T-helper 1 cell treated with Interleukin-12 subunit alpha and Interleukin-12 subunit beta and Interleukin-4 antibody, amounts not matched to agents 30 μg/mL and 1 μg/mL, for 36 hours (primary cell): Measurements from ENCODE around the gene MX2.
"Not testable (repeated sequence)": the region's sequence is repeated elsewhere in the genome, so short reads cannot be mapped to it uniquely, and the experiment has no call there.

Experiments used
- H3K27ac Mint-ChIP-seq: one replicate; pipeline ENCODE4 v1.8.0; 2021; ENCODE audit warnings: mild to moderate bottlenecking, mixed read lengths
- H3K27me3 Mint-ChIP-seq: one replicate; pipeline ENCODE4 v1.8.0; 2021; ENCODE audit warnings: low read depth, mixed read lengths
- H3K36me3 Mint-ChIP-seq: one replicate; pipeline ENCODE4 v1.8.0; 2021; ENCODE audit warnings: low read depth, mixed read lengths
- H3K4me1 Mint-ChIP-seq: one replicate; pipeline ENCODE4 v1.8.0; 2021; ENCODE audit warnings: low read depth, mixed read lengths
- H3K4me3 Mint-ChIP-seq: one replicate; pipeline ENCODE4 v1.8.0; 2021; ENCODE audit warnings: mild to moderate bottlenecking, moderate library complexity, mixed read lengths
- H3K9me3 Mint-ChIP-seq: one replicate; pipeline ENCODE4 v1.8.0; 2021; ENCODE audit warnings: mixed read lengths

The MX2 gene, protein sequence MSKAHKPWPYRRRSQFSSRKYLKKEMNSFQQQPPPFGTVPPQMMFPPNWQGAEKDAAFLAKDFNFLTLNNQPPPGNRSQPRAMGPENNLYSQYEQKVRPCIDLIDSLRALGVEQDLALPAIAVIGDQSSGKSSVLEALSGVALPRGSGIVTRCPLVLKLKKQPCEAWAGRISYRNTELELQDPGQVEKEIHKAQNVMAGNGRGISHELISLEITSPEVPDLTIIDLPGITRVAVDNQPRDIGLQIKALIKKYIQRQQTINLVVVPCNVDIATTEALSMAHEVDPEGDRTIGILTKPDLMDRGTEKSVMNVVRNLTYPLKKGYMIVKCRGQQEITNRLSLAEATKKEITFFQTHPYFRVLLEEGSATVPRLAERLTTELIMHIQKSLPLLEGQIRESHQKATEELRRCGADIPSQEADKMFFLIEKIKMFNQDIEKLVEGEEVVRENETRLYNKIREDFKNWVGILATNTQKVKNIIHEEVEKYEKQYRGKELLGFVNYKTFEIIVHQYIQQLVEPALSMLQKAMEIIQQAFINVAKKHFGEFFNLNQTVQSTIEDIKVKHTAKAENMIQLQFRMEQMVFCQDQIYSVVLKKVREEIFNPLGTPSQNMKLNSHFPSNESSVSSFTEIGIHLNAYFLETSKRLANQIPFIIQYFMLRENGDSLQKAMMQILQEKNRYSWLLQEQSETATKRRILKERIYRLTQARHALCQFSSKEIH

DNA sequence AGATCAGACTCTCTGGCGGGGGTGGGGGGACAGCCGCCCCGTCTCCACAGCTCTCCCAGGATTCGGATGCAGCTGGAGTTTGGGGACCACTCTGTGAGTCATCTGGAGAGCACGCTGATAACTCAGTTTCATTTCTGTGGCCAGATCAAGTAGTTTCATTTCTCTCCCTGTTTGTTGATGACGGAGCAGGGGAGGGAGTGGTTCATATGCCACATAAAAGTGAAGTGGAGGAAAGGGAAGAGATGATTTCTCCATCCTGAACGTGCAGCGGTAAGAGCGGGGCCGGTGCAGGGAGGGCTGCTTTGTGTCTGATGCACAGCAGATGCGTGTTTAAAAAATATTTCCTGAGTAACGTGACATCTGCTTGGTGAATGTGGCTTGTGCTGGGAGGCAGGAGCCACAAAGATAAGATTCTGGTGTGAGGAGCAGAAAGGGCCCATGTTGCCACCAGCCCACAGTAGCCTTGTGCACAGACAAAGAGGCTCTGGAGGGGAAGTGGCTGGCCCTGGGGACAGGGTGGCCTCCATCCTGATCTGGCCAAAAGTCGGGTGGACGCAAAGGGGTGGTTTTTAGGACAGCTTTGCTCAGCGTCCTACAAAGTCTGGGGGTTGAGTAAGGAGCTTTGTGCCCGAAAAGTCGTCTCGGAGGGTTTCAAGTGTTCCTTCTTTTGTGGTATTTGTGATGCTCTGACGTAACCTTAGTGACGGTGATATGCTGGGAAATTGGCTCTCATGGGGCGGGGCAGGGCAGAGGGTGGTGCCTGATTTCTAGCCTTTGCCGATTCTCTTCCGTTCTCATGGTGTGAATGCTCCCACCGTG is at the start of gene MX2:
Gene MX2, plus strand, starts transcription at position 242 of the 819 bp plus-strand sequence. CDS start 14,880 bp downstream, outside the sequence.
- H3K27ac Mint-ChIP-seq: peak within 1 kb of the TSS; percentile 99
- H3K9me3 Mint-ChIP-seq: no peaks in the 10 kb centered on the region
- H3K4me1 Mint-ChIP-seq: peaks cover 54% of the 10 kb centered on the region
- peak within 1 kb of the TSS; percentile 93 for H3K4me3 Mint-ChIP-seq
- no peaks in the 10 kb centered on the region for H3K27me3 Mint-ChIP-seq
- peaks cover 32% of the 10 kb centered on the region for H3K36me3 Mint-ChIP-seq

DNA sequence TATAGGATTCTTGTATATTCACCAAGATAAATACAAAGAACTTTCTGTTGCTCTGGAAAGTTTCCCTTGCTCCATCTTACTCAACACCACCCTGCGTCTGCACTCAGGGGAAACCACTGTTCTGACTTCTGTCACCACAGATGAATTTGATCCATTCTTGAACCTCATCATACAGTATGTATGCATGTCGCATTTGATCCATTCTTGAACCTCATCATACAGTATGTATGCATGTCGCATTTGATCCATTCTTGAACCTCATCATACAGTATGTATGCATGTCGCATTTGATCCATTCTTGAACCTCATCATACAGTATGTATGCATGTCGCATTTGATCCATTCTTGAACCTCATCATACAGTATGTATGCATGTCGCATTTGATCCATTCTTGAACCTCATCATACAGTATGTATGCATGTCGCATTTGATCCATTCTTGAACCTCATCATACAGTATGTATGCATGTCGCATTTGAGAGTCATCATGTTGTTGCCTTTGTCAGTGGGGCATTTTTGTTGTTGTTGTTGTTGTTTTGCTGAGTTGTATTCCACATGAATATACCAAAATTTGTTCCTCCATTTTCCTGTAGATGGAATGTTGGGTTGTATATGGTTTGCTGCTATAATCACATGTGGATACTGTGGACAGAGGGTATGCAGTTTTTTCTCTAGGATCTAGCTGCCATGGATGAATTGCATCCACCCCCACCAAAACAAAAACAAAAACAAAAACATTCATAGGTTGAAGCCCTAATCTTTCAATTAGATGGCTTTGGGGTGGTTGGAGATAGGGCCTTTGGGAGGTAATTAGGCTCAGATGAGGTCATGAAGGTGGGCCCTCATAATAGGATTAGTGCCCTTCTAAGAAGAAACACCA is 48.3 kb upstream of the MX2 start:
- peaks cover 62% of the 10 kb centered on the region for H3K27me3 Mint-ChIP-seq
- H3K36me3 Mint-ChIP-seq, H3K4me1 Mint-ChIP-seq, H3K27ac Mint-ChIP-seq, H3K9me3 Mint-ChIP-seq, H3K4me3 Mint-ChIP-seq: not testable (repeated sequence)

DNA sequence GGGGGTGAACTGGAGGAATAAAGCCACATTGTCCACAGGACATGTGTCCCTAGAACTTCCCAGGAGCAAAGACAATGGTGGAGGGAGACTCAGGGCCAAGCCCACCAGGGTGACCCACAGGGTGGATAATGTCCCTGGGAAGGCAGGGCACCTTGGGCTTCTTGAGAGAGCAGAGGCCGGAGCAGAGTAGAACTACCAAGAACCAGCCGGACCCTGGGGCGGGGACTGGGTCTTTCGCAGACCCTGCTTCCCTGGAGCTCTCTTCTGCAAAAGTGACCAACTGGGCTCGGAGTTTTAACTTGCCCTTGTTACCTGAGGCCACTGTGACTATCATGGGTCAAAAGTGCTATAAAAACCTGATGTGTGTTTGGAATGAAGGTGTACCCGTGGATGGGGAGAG is 46.1 kb upstream of the MX2 start:
- H3K27ac Mint-ChIP-seq: no peak overlapping the region

DNA sequence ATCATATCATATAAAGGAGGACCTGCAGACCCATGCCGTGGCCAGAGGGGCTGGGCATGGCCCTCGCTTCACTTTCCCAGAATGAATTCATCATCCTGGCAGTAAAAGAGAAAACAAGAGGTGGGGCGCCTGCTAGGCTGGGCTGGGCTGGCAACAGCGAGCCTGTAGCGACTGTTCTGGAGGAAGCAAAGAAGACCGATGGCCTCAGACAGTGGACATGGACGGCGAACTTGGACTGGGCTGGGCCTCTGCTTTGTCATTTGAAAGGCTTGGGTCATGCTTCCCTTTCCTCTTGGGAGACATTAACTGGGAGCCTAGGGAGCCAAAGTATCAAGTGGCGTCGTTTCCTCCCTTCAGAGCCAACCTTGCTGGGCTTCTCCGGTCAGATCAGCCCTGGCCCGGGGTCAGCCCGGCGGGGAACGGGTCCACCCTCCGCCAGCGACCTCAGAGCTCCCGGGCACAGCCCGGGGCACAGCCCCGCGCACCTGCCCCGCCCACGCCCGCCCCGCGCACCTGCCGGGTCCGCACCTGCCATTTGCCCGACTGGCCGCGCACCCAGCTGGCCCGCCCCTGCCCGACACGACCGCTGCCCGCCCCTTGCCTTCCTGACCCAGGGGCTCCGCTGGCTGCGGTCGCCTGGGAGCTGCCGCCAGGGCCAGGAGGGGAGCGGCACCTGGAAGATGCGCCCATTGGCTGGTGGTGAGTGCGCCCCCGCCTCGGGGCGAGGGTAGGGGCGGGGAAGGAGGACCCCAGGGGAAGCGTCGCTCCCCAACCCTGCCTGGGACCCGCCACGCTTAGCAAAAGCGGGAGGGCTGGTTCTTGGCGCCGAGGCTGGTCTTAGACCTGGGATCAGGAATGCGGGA is 45.4 kb upstream of the MX2 start, which contains the start of gene FAM3B:
Gene FAM3B, plus strand, starts transcription at position 602 of the 863 bp plus-strand sequence. Its CDS starts 79 bp downstream, at position 681.
- H3K9me3 Mint-ChIP-seq: no peaks in the 10 kb centered on the region
- H3K27me3 Mint-ChIP-seq: peaks cover 57% of the 10 kb centered on the region
- H3K27ac Mint-ChIP-seq: no peak within 1 kb of the TSS
- H3K4me3 Mint-ChIP-seq: no peak within 1 kb of the TSS
- H3K4me1 Mint-ChIP-seq: peaks cover under 1% of the 10 kb centered on the region
- H3K36me3 Mint-ChIP-seq: no peaks in the 10 kb centered on the region

More for the DNA sequence above, 46.1 kb upstream of the MX2 start:
- Mint-ChIP-seq H3K27me3 (peaks cover 55% of the 10 kb centered on the region), H3K4me3 (no peak overlapping the region), H3K9me3 (no peaks in the 10 kb centered on the region), H3K4me1 (no peaks in the 10 kb centered on the region), H3K36me3 (no peaks in the 10 kb centered on the region)

DNA sequence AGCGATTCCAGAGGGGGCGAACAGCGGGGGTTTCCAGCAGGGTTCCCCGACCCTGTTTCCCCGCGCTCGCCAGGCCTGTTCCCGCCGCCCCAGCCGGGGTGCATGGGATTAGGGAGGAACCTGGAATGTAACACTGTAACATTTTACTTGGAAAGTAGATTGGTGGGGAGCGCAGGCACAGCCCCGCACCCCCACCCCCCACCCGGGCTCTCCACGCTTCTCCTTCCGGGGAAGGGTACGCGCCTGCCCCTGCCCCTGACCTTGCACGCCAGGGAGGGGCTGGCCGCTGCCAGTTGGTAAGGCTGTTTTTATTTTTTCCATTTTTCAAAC is 44.8 kb upstream of the MX2 start:
- H3K9me3 Mint-ChIP-seq: no peaks in the 10 kb centered on the region
- peaks cover 5% of the 10 kb centered on the region for H3K4me1 Mint-ChIP-seq
- H3K4me3 Mint-ChIP-seq: no peak overlapping the region
- H3K27me3 Mint-ChIP-seq: peaks cover 58% of the 10 kb centered on the region
- H3K36me3 Mint-ChIP-seq: no peaks in the 10 kb centered on the region
- no peak overlapping the region for H3K27ac Mint-ChIP-seq

DNA sequence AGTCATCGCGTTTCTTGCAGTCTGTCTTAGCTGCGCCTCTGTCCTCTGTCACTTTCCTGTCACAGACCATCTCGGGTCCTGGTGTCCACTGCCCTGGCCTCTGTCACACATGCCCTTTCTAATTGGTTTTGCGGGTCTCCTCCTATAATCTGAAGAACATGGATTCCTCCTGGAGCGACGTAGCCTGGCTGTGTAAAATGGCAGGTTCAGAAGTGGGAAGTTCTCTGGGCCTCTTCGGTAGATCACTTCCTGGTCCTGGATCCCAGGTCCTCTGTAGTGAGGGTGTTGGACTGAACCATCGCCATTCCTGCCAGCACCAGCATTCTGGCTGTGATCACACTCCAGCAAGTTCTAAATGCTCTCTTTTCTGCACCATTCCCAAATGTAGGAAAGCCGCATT is 44.4 kb upstream of the MX2 start:
- H3K4me3 Mint-ChIP-seq: no peak overlapping the region
- peaks cover 57% of the 10 kb centered on the region for H3K27me3 Mint-ChIP-seq
- H3K27ac Mint-ChIP-seq: no peak overlapping the region
- H3K36me3 Mint-ChIP-seq: no peaks in the 10 kb centered on the region
- no peaks in the 10 kb centered on the region for H3K9me3 Mint-ChIP-seq
- peaks cover 5% of the 10 kb centered on the region for H3K4me1 Mint-ChIP-seq

DNA sequence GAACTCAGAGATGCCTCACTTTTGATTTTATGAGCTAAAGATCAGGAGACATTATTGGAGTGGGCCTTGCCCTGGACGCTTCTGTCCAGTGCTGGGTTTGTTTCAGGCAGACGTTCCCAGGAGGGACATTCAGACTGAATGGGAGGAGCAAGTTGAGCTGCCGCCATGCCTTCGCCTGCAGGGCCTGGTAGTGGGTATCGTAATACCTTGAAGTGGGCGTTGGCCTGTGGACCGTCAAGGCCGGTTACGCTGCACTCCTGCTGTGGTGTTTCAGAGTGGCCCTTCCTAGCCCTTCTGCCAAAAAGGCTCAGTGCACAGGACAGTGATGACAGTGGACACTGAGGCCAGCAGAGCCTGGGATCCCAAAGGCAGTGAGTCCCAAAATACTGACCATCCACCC is 43.6 kb upstream of the MX2 start:
- Mint-ChIP-seq H3K36me3 (no peaks in the 10 kb centered on the region), H3K4me1 (peaks cover 5% of the 10 kb centered on the region), H3K27ac (no peak overlapping the region), H3K4me3 (no peak overlapping the region), H3K9me3 (no peaks in the 10 kb centered on the region), H3K27me3 (peaks cover 53% of the 10 kb centered on the region)

DNA sequence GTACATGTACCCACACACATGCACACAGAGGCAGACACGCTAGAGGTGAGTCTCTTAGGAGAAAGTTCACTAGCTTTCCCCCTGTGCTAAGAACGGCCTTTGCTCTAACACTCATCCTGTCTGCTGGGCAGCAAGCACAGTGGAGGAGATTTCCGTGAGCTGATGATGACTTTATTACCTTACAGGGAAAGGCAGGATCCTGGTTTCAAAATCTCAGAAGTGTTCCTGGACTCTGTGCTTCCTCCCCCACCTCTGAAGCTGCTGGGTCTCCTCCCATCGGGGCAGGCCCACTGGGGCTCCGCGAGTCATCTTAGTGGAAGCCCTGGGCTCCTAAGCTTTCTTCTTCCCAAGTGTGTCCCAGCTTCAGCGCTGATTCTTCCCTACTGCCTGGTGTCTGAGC is 42.6 kb upstream of the MX2 start:
- Mint-ChIP-seq H3K9me3 (no peaks in the 10 kb centered on the region), H3K4me1 (peaks cover 5% of the 10 kb centered on the region), H3K27me3 (peaks cover 49% of the 10 kb centered on the region), H3K4me3 (no peak overlapping the region), H3K27ac (no peak overlapping the region), H3K36me3 (no peaks in the 10 kb centered on the region)

DNA sequence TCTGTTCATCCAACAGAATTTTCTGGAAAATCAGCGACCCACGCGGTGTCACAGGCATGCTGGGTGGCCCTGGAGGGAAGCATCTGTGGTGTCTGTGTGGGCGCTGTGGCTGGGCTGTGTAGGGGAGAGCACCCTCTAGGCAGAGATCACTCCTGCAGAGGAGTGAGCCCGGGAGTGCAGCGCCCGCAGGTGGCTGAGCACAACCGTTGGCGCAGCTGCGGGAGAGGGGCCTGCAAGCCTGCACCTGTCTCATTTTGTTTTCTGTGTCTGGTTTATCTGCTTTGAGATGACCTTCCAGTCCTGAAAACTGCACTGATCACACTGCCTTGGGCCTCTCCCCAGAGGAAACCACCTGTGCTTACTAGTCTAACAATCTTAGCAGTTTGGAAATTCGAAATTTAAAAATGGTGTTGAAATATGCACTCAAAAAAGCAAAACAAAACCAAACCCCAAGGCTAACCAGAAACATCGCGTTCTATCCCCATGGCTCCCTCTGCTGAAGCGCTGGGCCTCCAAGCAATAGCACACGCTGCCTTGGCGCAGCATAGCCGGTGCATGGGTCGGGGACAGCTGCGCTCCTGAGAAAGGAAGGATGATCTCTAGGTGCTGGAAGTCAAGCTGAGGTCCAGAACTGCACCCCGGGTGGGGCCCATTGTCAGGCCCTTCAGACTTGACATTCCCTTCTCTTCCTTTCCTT is 40.5 kb upstream of the MX2 start:
- Mint-ChIP-seq H3K36me3 (no peaks in the 10 kb centered on the region), H3K9me3 (no peaks in the 10 kb centered on the region), H3K4me1 (peaks cover 5% of the 10 kb centered on the region), H3K27me3 (peaks cover 28% of the 10 kb centered on the region), H3K27ac (no peak overlapping the region), H3K4me3 (no peak overlapping the region)

DNA sequence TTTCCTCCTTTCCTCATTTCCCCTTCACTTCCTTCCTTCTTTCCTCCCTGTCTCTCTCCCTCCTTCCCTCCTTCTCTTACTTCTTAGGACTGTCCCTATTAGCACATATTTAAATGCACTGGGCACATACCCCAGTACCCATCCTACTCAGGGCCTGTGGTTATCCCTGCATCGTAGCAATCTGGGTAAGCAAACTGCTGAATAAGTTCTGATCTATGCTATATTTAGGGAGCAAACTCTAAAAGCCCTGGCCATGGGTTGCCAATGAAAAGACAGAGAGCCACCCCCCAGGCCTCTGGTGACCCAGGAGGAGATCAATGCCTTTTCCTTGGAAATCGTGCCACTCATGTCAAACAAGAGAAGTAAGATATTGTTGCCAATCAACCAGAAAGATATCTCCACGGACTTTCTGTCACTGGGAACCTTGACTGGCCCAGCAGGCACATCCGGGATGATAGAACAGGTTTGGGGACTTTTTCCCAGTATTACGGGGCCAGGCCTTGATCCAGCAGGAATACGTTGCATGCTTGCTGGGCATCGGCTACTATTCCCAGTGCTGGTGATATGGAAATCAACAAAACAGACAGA is 39.8 kb upstream of the MX2 start:
- Mint-ChIP-seq H3K9me3 (no peaks in the 10 kb centered on the region), H3K27me3 (peaks cover 27% of the 10 kb centered on the region), H3K36me3 (no peaks in the 10 kb centered on the region), H3K4me1 (peaks cover 5% of the 10 kb centered on the region), H3K27ac (no peak overlapping the region), H3K4me3 (no peak overlapping the region)

DNA sequence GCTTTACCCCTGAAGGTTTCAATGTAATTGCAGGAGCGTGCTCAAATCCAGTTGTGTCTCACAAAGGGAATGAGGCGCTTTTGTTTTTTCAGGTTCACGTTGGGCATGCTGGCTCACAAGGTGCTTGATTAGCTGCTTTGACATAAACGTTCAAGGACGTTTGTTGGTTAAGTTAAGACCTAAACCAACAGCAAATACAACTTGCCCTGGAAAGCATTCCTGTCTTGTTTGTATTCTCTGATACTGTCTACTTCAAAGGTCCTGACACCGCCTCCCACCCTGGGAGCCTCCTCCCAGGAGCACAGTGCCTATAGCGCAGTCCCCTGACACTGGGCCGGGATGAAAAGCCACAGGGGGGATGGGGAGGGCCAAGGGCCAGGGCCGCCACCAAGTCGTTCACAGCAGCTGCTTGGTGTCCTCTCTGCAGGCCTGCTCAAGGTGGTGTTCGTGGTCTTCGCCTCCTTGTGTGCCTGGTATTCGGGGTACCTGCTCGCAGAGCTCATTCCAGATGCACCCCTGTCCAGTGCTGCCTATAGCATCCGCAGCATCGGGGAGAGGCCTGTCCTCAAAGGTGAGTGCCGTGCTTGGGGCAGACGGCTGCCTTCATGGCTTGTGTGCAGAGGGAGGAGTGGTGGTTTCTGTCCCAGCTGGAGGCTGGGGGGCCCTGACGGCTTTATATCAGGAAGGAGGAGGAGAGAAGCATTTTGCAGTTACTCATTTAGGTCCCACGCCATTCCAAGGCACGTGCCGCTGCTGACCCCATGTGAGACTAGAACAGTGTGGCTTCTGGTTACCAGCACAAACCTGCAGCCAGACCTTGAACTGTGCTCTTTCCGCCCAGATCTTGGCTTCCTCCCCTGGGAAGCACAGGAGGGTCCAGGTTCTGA is 39.1 kb upstream of the MX2 start:
- no peak overlapping the region for H3K27ac Mint-ChIP-seq
- H3K4me3 Mint-ChIP-seq: no peak overlapping the region
- no peaks in the 10 kb centered on the region for H3K9me3 Mint-ChIP-seq
- no peaks in the 10 kb centered on the region for H3K36me3 Mint-ChIP-seq
- peaks cover 5% of the 10 kb centered on the region for H3K4me1 Mint-ChIP-seq
- H3K27me3 Mint-ChIP-seq: peaks cover 20% of the 10 kb centered on the region
